GM21423 (cell line): ENCODE measurements around the gene PERCC1.

Source experiments
- ATAC-seq: cut with Tn5 transposase; IDR thresholded peaks from one replicate; pipeline ENCODE4 v1.9.1; 2021; ENCODE audit warnings: mild to moderate bottlenecking, moderate library complexity; ENCODE audit not compliant: unreplicated experiment

Gene PERCC1

GRCh38 chr16:1430759-1431496 is at the start of gene PERCC1:
Gene PERCC1, plus strand, starts transcription at chr16:1431078. Its CDS starts 1,516 bp downstream, at chr16:1432594.
- ATAC-seq = no peak

GRCh38 chr16:1381612-1382406 is 49.1 kb upstream of the PERCC1 start:
- ATAC-seq = no peak

GRCh38 chr16:1383556-1383955 is 47.3 kb upstream of the PERCC1 start:
- no peak for ATAC-seq

GRCh38 chr16:1385232-1385631 is 45.6 kb upstream of the PERCC1 start:
- ATAC-seq = no peak

- no peak for ATAC-seq
Measured at GRCh38 chr16:1387331-1387730, 43.5 kb upstream of the PERCC1 start.

- no peak for ATAC-seq
Measured at GRCh38 chr16:1389762-1390161, 41.1 kb upstream of the PERCC1 start.

- no peak for ATAC-seq
Measured at GRCh38 chr16:1390239-1390779, 40.6 kb upstream of the PERCC1 start.

- no peak for ATAC-seq
Measured at GRCh38 chr16:1392826-1393225, 38.1 kb upstream of the PERCC1 start.

GRCh38 chr16:1393613-1394176 is 37.2 kb upstream of the PERCC1 start:
- ATAC-seq = no peak

GRCh38 chr16:1394367-1394951 is 36.4 kb upstream of the PERCC1 start:
- ATAC-seq = no peak

- no peak for ATAC-seq
Measured at GRCh38 chr16:1395444-1396031, 35.3 kb upstream of the PERCC1 start.

- no peak for ATAC-seq
Measured at GRCh38 chr16:1397779-1398178, 33.1 kb upstream of the PERCC1 start.

GRCh38 chr16:1398351-1398750 is 32.5 kb upstream of the PERCC1 start:
- ATAC-seq = no peak

- no peak for ATAC-seq
Measured at GRCh38 chr16:1398826-1399581, 31.9 kb upstream of the PERCC1 start.

GRCh38 chr16:1401061-1401757 is 29.7 kb upstream of the PERCC1 start:
- ATAC-seq = no peak

- ATAC-seq = no peak
Measured at GRCh38 chr16:1401758-1402154, 29.1 kb upstream of the PERCC1 start.

- ATAC-seq = no peak
Measured at GRCh38 chr16:1403036-1403435, 27.8 kb upstream of the PERCC1 start.

GRCh38 chr16:1403733-1404132 is 27.1 kb upstream of the PERCC1 start:
- no peak for ATAC-seq

- peak; percentile 8 for ATAC-seq
Measured at GRCh38 chr16:1407753-1408152, 23.1 kb upstream of the PERCC1 start.
